Activated T-cell treated with anti-CD3 and anti-CD28 coated beads, Interleukin-2, amount 50 U/mL, for 48 hours (primary cell): ENCODE data around the gene DNAJB4.
A peak's percentile ranks its signal among the peaks of the same experiment; 100 is the strongest.
"Not testable (repeated sequence)": the region's sequence is repeated elsewhere in the genome, so short reads cannot be mapped to it uniquely, and the experiment has no call there.

ENCODE experiments used
- DNase-seq, 2 experiments: peaks; one replicate each; pipeline ENCODE4 v3.0.0-alpha.2; 2020

The DNAJB4 gene

GRCh38 chr1:78040484-78041089 lies 35.8 kb downstream of the DNAJB4 start:
- no peak for DNase-seq

GRCh38 chr1:78043436-78043835 lies 38.7 kb downstream of the DNAJB4 start:
- no peak for DNase-seq

GRCh38 chr1:78044796-78045562 lies 40.2 kb downstream of the DNAJB4 start:
- no peak for DNase-seq

- no peak for DNase-seq
Measured at GRCh38 chr1:78045563-78045925, 40.8 kb downstream of the DNAJB4 start.

GRCh38 chr1:78045926-78046778 lies 41.4 kb downstream of the DNAJB4 start, which contains the start of gene GIPC2:
Gene GIPC2 (plus strand): TSS chr1:78045966. CDS start chr1:78046095, 129 bp downstream.
- DNase-seq: peak; percentile 51 to 62

GRCh38 chr1:78047106-78047505 lies 42.4 kb downstream of the DNAJB4 start:
- no peak for DNase-seq

- DNase-seq: no peak
Measured at GRCh38 chr1:78047631-78048030, 42.9 kb downstream of the DNAJB4 start.

- DNase-seq: no peak
Measured at GRCh38 chr1:78048446-78048845, 43.7 kb downstream of the DNAJB4 start.

GRCh38 chr1:78049396-78049795 lies 44.7 kb downstream of the DNAJB4 start:
- no peak for DNase-seq

- no peak for DNase-seq
Measured at GRCh38 chr1:78051005-78051404, 46.3 kb downstream of the DNAJB4 start.

GRCh38 chr1:78052685-78053405 lies 48.1 kb downstream of the DNAJB4 start:
- DNase-seq: no peak

GRCh38 chr1:78053498-78053897 lies 48.8 kb downstream of the DNAJB4 start:
- DNase-seq: no peak

GRCh38 chr1:78054559-78054958 lies 49.8 kb downstream of the DNAJB4 start:
- DNase-seq: no peak

- no peak for DNase-seq
Measured at GRCh38 chr1:78054972-78055371, 50.2 kb downstream of the DNAJB4 start.

GRCh38 chr1:78055565-78056132 lies 50.9 kb downstream of the DNAJB4 start:
- no peak for DNase-seq

- no peak for DNase-seq
Measured at GRCh38 chr1:78058670-78059069, 53.9 kb downstream of the DNAJB4 start.

GRCh38 chr1:78060857-78061563 lies 56.3 kb downstream of the DNAJB4 start:
- DNase-seq: no peak

- no peak for DNase-seq
Measured at GRCh38 chr1:78061825-78062523, 57.2 kb downstream of the DNAJB4 start.

GRCh38 chr1:78064886-78065285 lies 60.1 kb downstream of the DNAJB4 start:
- not testable (repeated sequence) for DNase-seq
